ENCODE measurements around the gene APOBEC3G. TPM values are rescaled to one million over a fixed set of nuclear protein-coding genes. Genes with fewer than 3 reads are reported as not detected.

Gene APOBEC3G
- total and polyA plus RNA-seq, 2 donors from 2014 or later = 4.8 to 12.5 TPM

DNA sequence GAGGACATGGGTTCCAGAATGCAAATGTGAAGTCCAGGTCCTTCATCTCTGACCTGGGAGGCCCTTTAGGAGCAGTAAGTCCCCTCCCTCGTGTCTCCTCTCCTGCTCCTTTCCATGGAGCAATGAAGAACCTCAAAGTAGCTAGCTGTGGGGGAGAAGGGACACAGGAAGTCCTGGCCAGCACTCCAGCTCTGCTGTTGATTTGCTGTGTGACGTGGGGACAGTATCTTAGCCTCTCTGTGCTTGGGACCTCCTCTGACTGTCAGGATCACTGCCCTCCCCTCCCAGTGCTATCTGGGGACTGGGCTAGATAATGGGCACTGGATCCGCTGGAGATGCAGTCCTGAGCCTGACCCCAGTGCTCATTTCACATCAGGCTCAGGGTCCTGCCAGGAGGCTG, 18.9 kb downstream of the APOBEC3G start:
- TF ChIP-seq, protein P1, sequence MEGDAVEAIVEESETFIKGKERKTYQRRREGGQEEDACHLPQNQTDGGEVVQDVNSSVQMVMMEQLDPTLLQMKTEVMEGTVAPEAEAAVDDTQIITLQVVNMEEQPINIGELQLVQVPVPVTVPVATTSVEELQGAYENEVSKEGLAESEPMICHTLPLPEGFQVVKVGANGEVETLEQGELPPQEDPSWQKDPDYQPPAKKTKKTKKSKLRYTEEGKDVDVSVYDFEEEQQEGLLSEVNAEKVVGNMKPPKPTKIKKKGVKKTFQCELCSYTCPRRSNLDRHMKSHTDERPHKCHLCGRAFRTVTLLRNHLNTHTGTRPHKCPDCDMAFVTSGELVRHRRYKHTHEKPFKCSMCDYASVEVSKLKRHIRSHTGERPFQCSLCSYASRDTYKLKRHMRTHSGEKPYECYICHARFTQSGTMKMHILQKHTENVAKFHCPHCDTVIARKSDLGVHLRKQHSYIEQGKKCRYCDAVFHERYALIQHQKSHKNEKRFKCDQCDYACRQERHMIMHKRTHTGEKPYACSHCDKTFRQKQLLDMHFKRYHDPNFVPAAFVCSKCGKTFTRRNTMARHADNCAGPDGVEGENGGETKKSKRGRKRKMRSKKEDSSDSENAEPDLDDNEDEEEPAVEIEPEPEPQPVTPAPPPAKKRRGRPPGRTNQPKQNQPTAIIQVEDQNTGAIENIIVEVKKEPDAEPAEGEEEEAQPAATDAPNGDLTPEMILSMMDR (IDR thresholded peaks at IDR 0.05; ENCODE audit: borderline replicate concordance, extremely low read depth, insufficient read depth) = no peak
- Histone ChIP-seq H3K4me1 (ENCODE audit: control insufficient read depth in 2 of 3, insufficient read depth in 2 of 3, low read depth in 1 of 3, low read length in 3 of 3) (peaks cover 0 to 4% (median 0%) of the 10 kb centered on the region in 3 donors), H3K9ac (ENCODE audit: low read length in 3 of 3) (no peak overlapping the region), H3K9me3 (ENCODE audit: control insufficient read depth in 2 of 3, insufficient read depth in 1 of 3, low read length in 3 of 3) (no peaks in the 10 kb centered on the region), H3K36me3 (ENCODE audit: control insufficient read depth in 2 of 3, insufficient read depth in 3 of 3, low read length in 3 of 3) (no peaks in the 10 kb centered on the region), H3K4me3 (ENCODE audit: low read length in 3 of 3) (no peak overlapping the region), H3K27me3 (ENCODE audit: control insufficient read depth, insufficient read depth, low read length) (no peaks in the 10 kb centered on the region), H3K27ac (ENCODE audit: low read depth in 2 of 2, low read length in 2 of 2) (no peak overlapping the region)
- FAIRE-seq = no peak
- DNase-seq = no peak
- intact Hi-C loops (cut with DNase I) = no loop called here

DNA sequence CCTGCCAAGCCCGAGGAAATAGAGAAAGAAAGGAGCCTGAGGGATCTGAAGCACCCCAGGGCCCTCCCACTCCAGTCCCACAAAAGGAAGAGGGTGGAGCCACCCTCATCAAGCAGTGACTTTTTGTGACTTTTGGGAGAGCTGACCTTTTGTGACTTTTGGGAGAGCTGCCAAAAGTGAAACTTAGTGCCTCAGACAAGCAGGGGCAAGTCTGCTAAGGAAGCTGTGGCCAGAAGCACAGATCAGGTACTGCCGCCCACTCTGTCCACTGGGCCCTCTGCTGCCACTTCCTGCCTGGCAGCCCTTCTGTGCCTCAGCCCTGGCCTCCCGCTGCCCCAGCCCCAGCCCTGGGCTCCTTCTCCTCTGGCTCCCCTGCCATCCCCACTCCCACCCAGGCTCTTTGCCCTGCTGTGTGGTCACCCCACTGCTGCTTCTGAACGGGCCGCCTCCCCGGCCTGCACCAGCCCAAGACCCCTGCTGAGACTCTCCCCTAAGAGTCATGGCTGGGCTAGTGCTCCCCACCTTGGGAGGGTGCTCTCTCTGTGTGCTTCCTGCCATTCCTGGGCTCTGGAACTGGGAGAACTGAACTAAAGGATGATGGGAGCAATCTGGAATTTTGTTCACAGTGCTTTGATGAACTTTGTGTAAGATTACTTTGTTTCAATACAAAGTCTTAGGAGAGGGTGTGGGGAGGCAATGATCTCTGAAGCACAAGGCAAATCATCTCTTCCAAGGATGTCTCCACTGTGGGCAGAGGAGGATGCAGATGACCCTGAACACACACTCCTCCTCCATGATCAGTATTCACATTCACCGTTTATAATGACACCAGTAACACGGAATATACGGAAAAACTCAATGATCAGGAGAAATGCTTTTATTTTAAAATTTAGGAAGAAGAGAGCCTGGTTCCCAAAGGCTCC, 20.3 kb downstream of the APOBEC3G start, which contains the start of gene APOBEC3H:
Gene APOBEC3H, plus strand, starts transcription at position 147 of the 923 bp plus-strand sequence. CDS start 3,035 bp downstream, outside the sequence.
- H3K4me3 ChIP-seq (ENCODE audit: low read length in 3 of 3) = no peak within 1 kb of the TSS
- no peak within 1 kb of the TSS for H3K27ac ChIP-seq (ENCODE audit: low read depth in 2 of 2, low read length in 2 of 2)
- intact Hi-C loops (cut with DNase I) = no loop called here
- DNase-seq (no peak), FAIRE-seq (no peak)
- TF ChIP-seq, protein P1 (IDR thresholded peaks at IDR 0.05; ENCODE audit: borderline replicate concordance, extremely low read depth, insufficient read depth) = no peak
- no peak within 1 kb of the TSS for H3K9ac ChIP-seq (ENCODE audit: low read length in 3 of 3)
- peaks cover 0 to 4% (median 0%) of the 10 kb centered on the region in 3 donors for H3K4me1 ChIP-seq (ENCODE audit: control insufficient read depth in 2 of 3, insufficient read depth in 2 of 3, low read depth in 1 of 3, low read length in 3 of 3)
- H3K27me3 ChIP-seq (ENCODE audit: control insufficient read depth, insufficient read depth, low read length) = no peaks in the 10 kb centered on the region
- no peaks in the 10 kb centered on the region for H3K9me3 ChIP-seq (ENCODE audit: control insufficient read depth in 2 of 3, insufficient read depth in 1 of 3, low read length in 3 of 3)
- no peaks in the 10 kb centered on the region for H3K36me3 ChIP-seq (ENCODE audit: control insufficient read depth in 2 of 3, insufficient read depth in 3 of 3, low read length in 3 of 3)

DNA sequence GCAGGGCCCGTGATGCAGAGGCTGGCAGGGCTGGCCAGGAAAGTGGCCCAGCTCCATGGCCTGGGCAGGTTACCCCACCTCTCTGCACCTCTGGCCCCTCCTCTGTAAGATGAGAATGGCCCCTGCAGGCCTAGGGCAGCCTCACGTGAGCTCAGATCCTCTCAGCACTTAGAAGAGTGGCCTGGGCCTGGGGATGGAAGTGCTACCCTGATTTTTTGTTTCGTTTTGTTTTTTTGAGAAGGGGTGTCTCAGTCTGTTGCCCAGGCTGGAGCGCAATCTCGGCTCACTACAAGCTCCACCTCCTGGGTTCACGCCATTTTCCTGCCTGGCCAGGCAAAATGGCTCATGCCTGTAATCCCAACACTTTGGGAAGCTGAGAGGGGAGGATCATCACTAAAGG, 21.0 kb downstream of the APOBEC3G start:
- Histone ChIP-seq H3K36me3 (ENCODE audit: control insufficient read depth in 2 of 3, insufficient read depth in 3 of 3, low read length in 3 of 3) (no peaks in the 10 kb centered on the region), H3K9ac (ENCODE audit: low read length in 3 of 3) (no peak overlapping the region), H3K9me3 (ENCODE audit: control insufficient read depth in 2 of 3, insufficient read depth in 1 of 3, low read length in 3 of 3) (no peaks in the 10 kb centered on the region), H3K4me1 (ENCODE audit: control insufficient read depth in 2 of 3, insufficient read depth in 2 of 3, low read depth in 1 of 3, low read length in 3 of 3) (peaks cover 0 to 4% (median 0%) of the 10 kb centered on the region in 3 donors), H3K4me3 (ENCODE audit: low read length in 3 of 3) (no peak overlapping the region), H3K27ac (ENCODE audit: low read depth in 2 of 2, low read length in 2 of 2) (no peak overlapping the region), H3K27me3 (ENCODE audit: control insufficient read depth, insufficient read depth, low read length) (no peaks in the 10 kb centered on the region)
- intact Hi-C loops (cut with DNase I) = no loop called here
- DNase-seq (peak in 2 of 5 donors; percentile 32 to 49), FAIRE-seq (no peak)
- TF ChIP-seq, protein P1 (IDR thresholded peaks at IDR 0.05; ENCODE audit: borderline replicate concordance, extremely low read depth, insufficient read depth) = no peak
